Activated CD8-positive, alpha-beta memory T cell treated with anti-CD3 and anti-CD28 coated beads for 4 hours (primary cell): ENCODE data around the gene GNG10.
"Not testable (repeated sequence)": the region's sequence is repeated elsewhere in the genome, so short reads cannot be mapped to it uniquely, and the experiment has no call there.

Experiments used
- DNase-seq, 2 donors: peaks; one replicate each; pipeline ENCODE4 v3.0.0-alpha.2; 2020; ENCODE audit warnings: low read depth in 2 of 2

Gene GNG10

DNA sequence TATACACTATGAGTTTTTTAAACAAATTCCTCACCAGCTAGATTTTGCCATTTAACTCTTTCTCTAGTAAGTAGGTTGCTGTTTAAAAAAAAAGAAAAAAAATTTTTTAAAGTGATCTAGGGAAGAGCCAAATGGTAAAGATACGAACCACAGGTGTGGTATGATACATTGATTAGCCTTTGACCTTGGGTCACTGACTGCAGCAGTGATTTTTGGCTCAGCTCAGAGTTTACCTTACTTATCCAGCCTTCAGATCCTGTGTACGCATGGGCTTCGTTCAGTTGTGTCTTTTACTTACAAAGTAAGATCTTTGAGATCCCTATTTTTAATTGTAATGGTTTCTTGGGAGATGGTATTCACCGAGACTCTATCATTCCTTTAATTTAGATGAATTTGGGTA, 12.4 kb upstream of the GNG10 start:
- DNase-seq = no peak

DNA sequence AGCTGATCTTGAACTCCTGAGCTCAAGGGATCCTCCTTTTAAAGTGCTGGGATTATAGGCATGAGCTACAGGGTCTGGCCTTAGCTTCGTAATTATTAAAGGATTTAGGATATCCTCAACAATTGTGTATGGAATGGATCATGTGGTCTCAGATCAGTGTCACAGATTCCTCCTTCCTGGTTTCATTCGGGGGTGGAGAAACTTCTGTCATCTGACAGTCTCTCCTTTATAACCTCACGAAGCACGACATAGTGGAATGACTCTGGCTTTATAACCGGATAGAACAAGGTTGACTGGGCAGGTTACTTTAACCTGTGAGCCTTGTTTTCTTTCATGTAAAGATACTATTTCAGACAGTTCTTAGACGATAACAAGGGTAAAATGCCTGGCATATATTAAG, 4.4 kb upstream of the GNG10 start:
- DNase-seq = no peak

DNA sequence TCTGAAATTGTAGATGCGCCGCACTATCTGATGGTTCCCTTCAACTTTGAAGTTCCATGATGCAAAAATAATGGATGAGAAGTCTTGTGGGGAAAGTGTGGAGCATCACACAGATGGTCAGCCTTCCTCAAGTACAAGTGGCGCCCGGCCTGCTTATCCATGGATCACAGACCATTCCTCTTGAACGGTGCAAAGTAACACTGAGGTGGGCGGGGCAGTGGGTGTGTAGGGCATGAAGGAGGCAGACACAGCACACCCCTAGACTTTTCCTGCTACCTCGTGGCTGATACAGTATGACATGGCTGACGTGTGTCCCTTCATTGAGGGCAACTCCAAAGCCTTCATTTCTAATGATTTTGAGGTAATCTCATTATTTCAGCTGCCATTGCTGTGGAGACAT, 2.5 kb upstream of the GNG10 start:
- no peak for DNase-seq

DNA sequence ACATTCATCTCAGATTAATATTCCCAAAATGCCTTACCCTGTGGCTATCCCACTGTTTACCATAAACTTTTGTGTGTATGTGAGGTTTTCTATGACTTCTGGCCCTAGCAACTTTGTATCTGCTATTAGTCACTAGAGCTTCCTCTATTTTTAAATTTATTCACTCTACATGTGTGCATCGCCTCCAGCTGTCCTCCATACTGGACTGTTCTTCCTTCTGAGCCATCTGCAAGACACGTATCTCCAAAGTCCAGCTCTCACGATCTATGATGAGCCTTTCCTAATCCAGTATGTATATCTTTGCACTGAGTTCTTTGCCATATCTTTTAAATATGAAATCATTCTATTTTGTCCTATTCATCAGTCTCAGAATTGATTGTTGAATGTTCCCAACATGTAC, 1.7 kb upstream of the GNG10 start:
- no peak for DNase-seq

DNA sequence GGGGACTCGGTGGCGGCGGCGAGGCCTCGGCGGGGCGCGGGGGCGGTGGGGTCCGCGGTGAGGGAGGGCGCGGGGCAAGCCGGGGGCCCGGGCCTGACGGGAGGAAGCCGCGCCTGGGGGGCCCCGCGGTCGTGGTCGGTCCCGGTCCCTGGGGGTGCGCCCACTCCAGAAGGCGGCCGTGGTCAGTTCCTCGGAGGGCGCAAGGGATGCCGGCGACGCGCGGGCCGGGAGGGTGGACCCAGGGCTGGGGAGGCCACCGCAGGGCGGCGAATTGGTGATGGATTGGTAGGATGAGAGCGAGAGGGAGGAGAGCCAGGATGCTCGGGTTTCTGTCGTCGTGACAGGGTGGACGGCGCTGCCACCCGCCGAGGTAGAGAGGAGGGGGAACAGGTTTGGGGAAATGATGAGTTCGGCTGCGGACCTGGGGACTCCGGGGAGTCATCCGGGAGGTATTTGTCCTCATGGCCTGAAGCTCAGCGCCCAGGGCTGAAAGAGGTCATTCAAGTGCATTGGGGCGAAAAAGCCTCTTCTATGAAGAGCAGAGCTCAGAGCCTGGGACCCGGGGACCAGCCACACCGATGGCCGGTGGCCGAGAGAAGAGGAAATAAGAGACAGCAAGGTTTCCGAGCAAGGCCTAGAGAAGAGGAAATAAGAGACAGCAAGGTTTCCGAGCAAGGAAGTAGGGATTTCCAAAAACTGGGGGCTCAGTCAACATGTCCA, 557 bp downstream of the GNG10 start:
- DNase-seq = peak in 1 of 2 donors; percentile 5

DNA sequence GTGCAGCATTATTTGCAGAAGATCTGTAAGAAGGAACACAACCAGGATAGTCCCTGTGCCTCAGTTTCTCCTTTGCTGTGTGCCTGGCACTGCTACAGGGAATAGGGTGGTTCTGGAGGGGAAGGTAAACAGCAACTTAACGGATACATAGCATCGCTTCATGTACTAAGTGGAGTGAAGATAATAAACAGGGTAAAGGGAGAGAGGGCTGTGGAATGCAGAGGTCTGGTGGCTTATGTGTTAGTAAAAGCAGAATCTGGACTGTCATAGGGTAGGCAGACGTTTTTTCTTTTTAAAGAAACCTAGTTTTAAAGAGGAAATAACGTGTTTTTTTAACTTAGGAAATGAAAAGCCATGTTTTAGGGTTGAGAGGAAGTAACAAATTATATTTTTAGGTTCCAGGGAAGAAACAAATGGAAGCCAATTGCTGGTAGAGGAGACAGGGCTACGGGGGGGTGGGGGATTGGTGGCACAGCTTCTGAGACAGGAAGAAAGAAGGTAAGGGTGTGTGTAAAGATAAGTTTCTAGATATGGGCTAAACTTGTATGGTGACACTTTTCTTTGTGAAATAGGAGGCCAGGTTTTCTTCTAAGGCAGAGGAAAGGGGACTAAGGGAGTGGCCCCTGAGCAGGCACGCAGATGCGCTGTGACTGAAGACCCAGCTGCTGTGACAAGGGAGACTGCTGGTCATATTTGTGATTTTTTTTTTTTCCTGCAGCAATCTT, 1.3 kb downstream of the GNG10 start:
- no peak for DNase-seq

DNA sequence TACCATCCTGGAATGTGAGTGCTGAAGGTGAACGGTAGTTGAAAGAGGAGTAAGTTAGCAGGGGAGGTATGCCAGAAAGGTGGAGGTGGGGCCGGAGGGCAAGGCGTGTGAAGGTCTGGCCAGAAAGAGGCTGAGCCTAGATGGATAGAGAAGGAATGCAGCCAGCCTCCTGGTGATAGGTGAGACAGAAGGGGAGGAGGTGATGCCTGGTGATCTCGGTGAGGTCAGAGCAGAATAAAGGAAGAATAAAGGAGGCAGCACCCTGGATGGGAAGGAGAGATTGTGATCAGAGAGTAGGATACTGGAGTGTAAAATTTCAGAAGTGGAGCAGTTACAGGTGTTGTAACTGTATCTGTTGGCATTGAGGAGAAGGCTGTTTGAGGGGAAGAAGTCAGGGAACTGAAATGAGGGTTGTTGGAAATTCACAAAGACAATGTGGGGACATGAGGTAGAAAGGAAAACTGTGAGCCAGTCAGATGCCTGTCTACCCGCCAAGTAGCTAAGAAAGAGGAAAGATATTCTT, 2.0 kb downstream of the GNG10 start:
- DNase-seq = no peak

DNA sequence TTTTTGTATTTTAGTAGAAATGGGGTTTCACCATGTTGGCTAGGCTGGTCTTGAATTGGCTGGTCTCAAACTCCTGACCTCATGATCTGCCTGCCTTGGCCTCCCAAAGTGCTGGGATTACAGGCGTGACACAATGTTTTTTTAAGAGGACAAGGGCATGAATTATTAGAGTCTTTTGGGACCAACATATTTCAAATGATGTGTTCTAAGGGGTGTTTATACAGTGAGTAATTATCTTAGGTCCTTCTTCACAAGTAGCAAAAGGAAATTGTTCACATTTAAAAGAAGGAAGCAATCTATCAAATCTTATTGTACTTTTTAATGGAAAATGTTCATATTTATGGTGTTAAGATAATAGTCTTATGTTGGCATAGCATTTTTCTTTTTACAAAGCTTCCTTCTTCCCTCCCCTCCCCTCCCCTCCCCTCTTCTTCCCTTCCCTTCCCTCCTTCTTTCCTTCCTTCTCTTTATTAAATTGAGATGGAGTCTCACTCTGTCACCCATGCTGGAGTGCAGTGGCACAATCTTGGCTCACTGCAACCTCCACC, 6.7 kb downstream of the GNG10 start:
- DNase-seq = no peak

DNA sequence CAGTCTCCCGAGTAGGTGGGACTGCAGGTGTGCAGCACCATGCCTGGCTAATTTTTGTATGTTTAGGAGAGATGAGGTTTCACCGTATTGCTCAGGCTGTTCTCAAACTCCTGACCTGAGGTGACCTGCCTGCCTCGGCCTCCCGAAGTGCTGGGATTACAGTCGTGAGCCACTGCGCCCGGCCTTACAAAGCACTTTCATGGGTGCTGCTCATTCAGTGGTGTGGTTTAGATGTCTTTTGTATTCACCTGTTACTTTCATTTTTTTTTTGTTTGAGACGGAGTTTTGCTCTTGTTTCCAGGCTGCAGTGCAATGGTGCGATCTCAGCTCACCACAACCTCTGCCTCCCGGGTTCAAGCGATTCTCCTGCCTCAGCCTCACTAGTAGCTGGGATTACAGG, 7.2 kb downstream of the GNG10 start:
- DNase-seq = not testable (repeated sequence)

DNA sequence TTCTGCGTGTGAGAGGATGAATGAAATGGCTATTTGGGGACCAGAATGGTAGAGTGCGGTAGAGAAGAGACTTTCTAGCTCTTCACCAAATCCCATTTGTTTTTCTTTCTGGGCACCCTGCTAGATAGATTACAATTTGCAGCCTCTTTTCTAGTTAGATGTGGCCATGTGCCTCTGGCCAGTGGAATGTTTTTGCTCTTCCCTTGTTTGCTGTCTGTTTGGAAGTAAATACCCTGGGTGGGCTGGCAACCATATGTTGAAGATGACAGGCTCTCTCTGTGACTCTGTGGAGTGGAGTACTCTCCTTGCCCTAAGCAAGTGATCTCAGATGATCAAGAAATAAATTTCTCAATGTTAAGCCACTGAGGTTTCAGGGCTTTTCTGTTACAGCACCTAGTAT, 12.9 kb downstream of the GNG10 start:
- DNase-seq = no peak

DNA sequence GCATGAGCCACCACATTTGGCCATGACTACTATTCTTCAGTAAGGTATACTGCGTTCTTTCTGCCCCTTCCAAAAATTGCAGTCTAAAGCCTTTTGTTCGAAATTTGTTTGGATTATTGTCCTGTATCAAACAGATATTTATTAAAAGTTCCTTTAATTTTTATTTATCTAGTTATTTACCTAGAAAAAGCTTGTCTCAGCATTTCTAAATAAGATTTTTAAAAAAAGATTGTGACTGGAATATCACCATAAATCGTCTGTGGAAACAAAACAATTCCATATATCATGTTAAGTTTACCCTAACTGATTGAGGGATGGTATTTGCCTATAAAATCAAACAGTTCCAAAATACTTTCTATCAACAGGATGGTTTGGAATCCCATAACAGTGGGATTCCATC, 14.7 kb downstream of the GNG10 start:
- no peak for DNase-seq

DNA sequence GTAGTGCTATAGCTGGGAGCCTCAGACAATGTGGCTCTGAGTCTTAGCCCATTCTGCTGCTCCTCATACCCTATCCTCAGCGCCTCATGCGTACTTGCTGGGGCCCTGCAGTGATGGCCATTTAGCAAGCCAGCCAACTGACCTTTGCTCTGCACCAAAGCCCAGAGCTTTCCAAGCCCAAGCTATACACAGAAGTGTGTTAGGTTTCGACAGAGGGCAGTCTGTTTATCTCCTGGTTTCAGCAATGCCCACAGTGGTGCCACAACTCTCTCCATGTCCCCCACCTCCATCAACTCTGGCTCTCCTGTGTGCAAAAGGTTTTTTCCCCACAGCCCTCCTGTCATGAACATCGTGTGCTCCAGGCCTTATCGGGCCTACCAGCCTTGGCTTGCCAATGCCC, 16.9 kb downstream of the GNG10 start:
- no peak for DNase-seq

DNA sequence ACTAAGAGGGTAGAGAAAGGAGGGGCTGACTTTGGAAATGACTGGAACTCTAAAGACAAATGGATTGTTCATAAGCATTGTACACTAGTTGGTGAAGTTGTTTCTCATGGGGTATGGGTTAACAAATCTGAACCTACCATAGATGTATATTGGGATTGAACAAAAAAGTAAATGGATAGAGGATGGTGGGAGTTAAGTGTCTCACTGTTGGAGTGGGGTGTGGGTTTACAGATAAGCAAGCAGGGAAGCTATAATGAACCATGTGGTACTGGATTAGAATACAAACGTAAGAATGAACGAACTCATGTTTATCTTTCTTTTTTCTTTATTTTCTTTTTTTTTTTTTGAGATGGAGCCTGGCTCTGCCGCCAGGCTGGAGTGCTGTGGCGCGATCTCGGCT, 17.8 kb downstream of the GNG10 start:
- no peak for DNase-seq

DNA sequence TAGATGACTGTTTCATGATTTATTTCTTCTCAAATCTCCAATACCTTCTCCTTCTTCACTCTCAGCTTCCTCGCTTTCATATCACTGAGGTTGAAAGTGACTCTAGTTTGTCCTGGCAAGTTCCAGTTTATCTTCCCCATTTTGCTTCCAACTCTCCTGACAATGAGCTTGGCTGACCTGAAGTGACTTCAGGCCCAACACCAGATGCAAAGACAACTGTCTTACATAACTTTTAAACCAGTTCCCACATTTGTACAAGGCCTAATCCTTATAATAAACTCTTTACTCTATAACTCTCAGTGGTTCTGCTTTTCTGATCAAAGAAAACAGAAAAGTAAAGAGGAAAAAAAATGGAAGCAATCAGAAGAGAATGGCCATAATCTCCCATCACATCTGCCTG, 22.0 kb downstream of the GNG10 start:
- DNase-seq = no peak

DNA sequence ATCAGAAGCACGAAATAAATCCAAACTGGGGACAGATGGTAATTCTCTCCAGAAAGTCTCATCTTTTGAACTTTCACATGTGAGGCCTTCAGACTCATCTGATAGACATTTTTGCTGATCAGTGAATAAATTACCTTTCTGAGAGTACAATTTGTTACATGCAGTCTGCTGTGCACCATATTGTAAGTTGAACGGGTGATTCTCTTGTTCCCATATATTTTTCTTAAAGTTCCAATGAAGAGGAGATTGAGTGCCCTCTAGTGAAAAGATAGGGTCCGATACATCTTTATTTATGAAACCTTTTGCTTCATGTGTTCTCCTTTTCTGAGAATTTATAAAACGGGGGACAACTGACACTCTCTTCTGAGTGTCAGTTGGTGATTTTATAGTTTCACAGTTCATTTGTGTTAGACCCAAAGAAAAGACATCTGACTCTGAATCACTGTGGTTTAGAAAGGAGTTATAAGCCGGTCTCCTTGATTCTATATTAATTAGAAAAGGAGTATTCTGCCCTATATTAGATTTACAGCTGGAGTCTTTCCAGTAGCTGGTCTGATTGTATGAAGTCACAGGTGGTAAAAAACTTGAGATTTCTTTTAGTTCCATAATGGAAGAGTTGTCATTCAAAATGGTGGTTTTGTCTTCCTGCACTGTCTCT, 30.4 kb downstream of the GNG10 start:
- no peak for DNase-seq

DNA sequence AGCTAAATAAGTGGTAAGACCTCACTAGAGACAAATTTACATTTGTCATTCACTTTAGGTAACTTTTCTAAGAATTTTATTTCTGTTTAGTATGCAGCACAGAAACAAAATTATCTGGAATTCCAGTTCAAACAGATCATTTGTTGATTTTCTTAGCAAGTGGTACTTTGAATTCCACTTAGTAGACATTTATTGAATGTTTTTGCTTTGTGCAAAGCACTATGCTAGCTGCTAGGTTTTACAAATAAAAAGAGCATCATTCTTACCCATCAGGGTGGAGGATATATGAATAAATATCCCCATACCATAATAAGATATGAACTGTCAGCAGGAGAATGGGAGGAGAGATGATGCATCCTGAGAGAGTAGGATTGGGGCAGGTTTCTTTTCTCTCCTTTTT, 35.4 kb downstream of the GNG10 start:
- no peak for DNase-seq

DNA sequence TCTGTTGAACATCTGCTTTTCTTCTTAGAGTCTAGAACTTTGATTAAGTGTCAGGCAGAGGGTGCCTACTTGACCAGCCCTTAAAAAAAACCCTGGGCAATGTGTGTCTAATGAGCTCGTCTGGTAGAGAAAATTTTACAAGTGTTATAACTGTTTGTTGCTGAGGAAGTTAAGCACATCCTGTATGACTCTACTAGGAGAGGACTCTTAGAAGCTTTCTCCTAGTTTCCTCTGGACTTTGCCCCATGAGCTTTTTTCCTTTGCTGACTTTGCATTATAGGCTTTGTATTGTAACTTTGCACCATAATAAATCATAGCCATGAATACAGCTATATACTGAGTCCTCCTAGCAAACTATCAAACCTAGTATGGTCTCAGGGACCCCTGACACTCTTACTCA, 39.4 kb downstream of the GNG10 start:
- DNase-seq = no peak

DNA sequence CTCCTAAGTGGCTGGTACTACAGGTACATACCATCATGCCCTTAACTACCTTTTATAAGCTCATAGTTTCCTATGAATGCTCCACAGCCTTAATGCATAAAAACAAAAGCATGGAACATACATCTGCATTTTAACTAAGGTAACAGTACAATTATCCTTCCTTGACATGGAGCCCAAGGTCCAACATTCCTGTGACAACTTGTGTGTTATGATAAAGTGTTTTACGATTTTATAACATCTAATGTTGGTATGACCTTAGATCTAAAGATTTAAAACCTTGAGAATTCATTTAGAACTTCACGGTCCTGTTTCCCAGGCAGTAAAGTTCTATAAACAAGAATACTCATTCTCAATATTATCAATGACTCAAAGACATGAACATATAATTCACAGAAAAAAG, 43.1 kb downstream of the GNG10 start:
- DNase-seq = no peak

DNA sequence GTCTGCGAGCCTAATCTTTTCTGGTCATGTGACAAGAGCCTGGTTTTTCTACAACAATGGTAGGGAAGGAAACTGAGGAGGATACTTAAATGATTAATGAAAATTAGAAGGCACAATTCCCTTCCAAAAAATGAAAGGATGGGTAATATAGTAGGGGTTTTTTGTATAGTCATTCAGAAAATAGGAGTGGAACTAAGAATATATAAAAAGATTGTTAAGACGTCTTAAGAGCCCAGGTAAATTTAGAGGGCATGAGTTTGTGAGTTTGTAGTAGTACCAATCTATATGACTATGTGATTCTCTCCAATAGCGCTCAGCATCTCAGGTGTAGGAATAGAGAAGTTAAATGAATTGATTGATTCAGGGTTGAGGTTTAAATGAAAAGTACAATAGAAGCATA, 50.1 kb downstream of the GNG10 start:
- no peak for DNase-seq

DNA sequence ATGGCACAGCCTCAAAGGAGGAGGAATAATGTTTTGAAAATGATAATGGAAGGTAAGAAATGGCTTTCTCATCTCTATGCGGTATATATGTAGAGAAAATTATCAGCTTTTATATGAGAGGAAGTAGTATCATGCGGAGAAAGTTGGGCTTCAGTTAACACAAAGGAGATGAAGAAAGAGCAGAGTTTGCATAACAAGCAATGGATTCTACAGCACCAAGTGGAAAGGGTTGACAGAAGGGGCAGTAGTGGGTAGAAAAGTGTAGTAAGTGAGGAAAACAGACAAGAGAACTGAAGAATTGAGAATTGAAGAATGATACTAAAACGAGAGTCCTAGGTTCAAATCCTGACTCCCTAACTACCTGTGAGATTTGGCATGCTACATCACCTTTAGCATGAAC, 51.0 kb downstream of the GNG10 start:
- no peak for DNase-seq

DNA sequence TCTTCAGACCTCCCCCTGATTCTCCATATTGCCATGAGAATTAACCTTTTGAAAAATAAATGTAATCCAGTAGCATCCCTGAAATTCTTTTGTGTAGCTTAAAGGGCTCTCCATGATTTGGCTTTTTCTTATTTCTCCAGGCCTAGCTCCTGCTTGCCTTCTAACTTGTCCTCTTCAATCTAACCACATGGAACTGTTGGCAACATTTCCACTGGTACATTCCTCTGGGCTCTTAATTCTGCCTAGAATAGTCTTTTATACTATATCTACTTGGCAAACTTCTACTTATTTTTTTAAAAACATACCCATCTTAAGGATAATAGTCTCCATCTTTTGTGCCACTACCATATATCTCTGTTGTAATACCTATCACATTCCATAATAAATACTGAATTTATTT, 54.1 kb downstream of the GNG10 start:
- DNase-seq = no peak

DNA sequence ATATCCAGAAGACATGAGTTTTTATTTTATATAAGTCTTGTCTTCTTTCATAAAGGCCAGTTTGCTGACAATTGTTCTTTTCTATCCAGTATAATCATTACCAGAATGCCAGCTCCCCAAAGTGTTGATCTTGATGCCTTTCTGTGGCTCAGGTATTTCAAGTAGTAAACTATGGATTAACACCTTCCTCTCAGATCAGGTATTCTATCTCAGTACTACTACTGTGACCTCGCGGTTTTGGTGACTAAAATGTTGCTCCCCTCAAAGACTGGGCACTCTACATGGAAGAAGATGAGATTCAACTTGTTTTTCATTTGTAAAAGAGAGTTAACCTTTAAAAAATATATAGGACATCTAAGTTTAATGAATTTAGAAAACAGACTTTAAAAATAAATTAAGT, 58.1 kb downstream of the GNG10 start:
- DNase-seq = no peak
